Panc1 (cell line): ENCODE data around the gene MRGPRE. TPM values are rescaled to one million over a fixed set of nuclear protein-coding genes. Genes with fewer than 3 reads are reported as not detected.

ENCODE experiments used
- ATAC-seq: fragments of 200-7000 bp; cut with Tn5 transposase; 2 replicates; pipeline ENCODE4 v1.9.1; 2020; ENCODE audit warnings: mild to moderate bottlenecking, moderate library complexity
- BruUV-seq: library from RNA; stranded (reverse); fragments of 400-500 nt; replicated peaks from 2 replicates; lab custom pipeline; 2021; lab: Mats Ljungman, UMichigan
- CTCF ChIA-PET: fragments of 300-600 bp; sonication (Branson Sonifier 250); formaldehyde crosslinking; loops from one replicate; lab custom pipeline; 2022; ENCODE audit warnings: antibody characterized with exemption; lab: Charles Lee
- POLR2A ChIA-PET: fragments of 300-600 bp; sonication (Branson Sonifier 250); formaldehyde crosslinking; loops from one replicate; lab custom pipeline; 2022; ENCODE audit warnings: antibody characterized with exemption; lab: Charles Lee
- DNase-seq: peaks from one replicate; pipeline ENCODE4 v3.0.0-alpha.2; 2010; ENCODE audit warnings: low read depth, low spot score
- H3K27ac ChIP-seq: 2 replicates; pipeline ENCODE4 v1.5.1; 2011; ENCODE audit warnings: mild to moderate bottlenecking, low read length, inconsistent platforms
- H3K27me3 ChIP-seq: fragments of 200-500 bp; sonication (Bioruptor generic); 2 replicates; pipeline ENCODE4 v1.6.0; 2014; ENCODE audit warnings: low read length, inconsistent platforms; ENCODE audit not compliant: control insufficient read depth, insufficient read depth
- H3K36me3 ChIP-seq: fragments of 200-500 bp; sonication (Bioruptor generic); 2 replicates; pipeline ENCODE4 v1.5.1; 2014; ENCODE audit warnings: inconsistent platforms, mild to moderate bottlenecking, low read length, moderate library complexity; ENCODE audit not compliant: control insufficient read depth, insufficient read depth
- H3K4me1 ChIP-seq: 2 replicates; pipeline ENCODE4 v1.5.1; 2011; ENCODE audit warnings: inconsistent platforms, mild to moderate bottlenecking, low read length, moderate library complexity; ENCODE audit not compliant: control insufficient read depth, insufficient read depth
- H3K4me3 ChIP-seq, 2 experiments: 2 replicates each; pipeline ENCODE4 v1.5.1; 2011 to 2012; ENCODE audit warnings: low read depth in 2 of 2, low read length in 2 of 2, mild to moderate bottlenecking in 2 of 2, inconsistent platforms in 1 of 2, moderate library complexity in 1 of 2
- H3K9me3 ChIP-seq: fragments of 200-500 bp; sonication (Bioruptor generic); 2 replicates; pipeline ENCODE4 v1.5.1; 2014; ENCODE audit warnings: low read depth, mild to moderate bottlenecking, inconsistent platforms, low read length, moderate library complexity; ENCODE audit not compliant: control insufficient read depth, insufficient read depth
- POLR2AphosphoS5 ChIP-seq: IDR thresholded peaks from 2 replicates; pipeline ENCODE4 v1.6.1; 2012; ENCODE audit warnings: mild to moderate bottlenecking, low read depth, low read length, moderate library complexity
- SIN3A ChIP-seq: IDR thresholded peaks from 2 replicates; pipeline ENCODE4 v1.6.1; 2012; ENCODE audit warnings: low read depth, mild to moderate bottlenecking, low read length, moderate library complexity, borderline replicate concordance; ENCODE audit not compliant: insufficient read depth
- TCF7L2 ChIP-seq: IDR thresholded peaks from 2 replicates; pipeline ENCODE4 v1.6.1; 2011; ENCODE audit warnings: mild to moderate bottlenecking, low read depth, low read length, inconsistent platforms
- in situ Hi-C: cut with HindIII; loops from 2 replicates; pipeline ENCODE4 v1.10.0; 2016; ENCODE audit warnings: low sequenced_read_pairs, low pct_unique_long_range_greater_than_20kb
- intact Hi-C: fragments of 100-400 bp; cut with micrococcal nuclease; formaldehyde crosslinking; loops from one replicate; pipeline ENCODE4 v1.10.0; 2022; ENCODE audit not compliant: unreplicated experiment
- total RNA-seq: library from RNA; stranded (reverse); gene quantifications from one replicate; pipeline ENCODE4 v1.2.1, GENCODE V29; 2021; ENCODE audit not compliant: unreplicated experiment
- TF ChIP-seq, protein P1 (sequence below), 2 experiments: IDR thresholded peaks; 2 replicates each; pipeline ENCODE4 v1.6.1; 2011 to 2012; ENCODE audit warnings: low read depth in 2 of 2, control low read depth in 1 of 2, low read length in 1 of 2, mild to moderate bottlenecking in 1 of 2, moderate library complexity in 1 of 2; ENCODE audit not compliant: insufficient read depth in 1 of 2
- TF ChIP-seq, protein P2 (sequence below): fragments of 450-650 bp; IDR thresholded peaks from 2 replicates; pipeline ENCODE4 v1.5.1; 2017; ENCODE audit warnings: mild to moderate bottlenecking

MRGPRE gene
- total RNA-seq, 1 experiment from 2014 or later = 0.13 TPM

DNA sequence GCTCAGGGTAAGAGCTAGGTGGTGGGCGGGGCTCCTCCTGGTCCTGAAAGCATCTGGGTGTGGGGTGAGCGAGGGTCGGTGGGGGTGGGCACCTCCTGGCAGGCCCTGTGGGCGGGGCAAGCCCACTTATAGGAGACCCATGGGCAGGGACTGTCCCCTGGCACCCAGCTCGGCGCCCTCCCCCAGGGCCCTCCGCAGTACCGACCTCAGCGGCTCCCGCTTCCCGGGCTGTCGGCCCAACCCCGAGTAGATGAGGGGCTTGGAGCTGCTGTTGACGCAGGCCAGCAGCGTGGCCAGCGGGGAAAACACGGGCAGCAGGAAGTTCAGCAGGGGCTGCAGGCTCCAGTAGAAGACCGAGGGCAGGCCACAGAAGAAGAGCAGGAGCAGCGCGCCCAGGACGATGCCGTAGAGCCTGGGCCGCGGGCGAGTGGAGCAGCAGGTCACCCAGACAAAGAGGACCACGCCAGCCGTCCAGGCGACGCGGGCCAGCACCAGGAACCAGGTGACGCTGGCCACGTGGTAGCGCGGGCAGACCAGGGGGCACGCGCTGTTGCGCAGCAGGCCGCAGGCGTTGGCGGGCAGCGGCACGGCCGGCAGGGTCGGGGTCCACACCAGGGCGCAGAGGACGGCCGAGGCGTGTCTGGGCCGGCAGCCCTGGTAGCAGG, 14.3 kb downstream of the MRGPRE start:
- CTCF ChIA-PET = no interaction called here
- ATAC-seq = no peak
- Histone ChIP-seq H3K4me1 (peaks cover 11% of the 10 kb centered on the region), H3K27ac (no peak overlapping the region), H3K9me3 (no peaks in the 10 kb centered on the region), H3K27me3 (peaks cover 23% of the 10 kb centered on the region), H3K36me3 (no peaks in the 10 kb centered on the region), H3K4me3 (no peak overlapping the region)
- in situ Hi-C loops = no loop called here
- POLR2A ChIA-PET = no interaction called here
- BruUV-seq = no TSS peak
- intact Hi-C loops = no loop called here
- DNase-seq = no peak
- TF ChIP-seq, protein P1, sequence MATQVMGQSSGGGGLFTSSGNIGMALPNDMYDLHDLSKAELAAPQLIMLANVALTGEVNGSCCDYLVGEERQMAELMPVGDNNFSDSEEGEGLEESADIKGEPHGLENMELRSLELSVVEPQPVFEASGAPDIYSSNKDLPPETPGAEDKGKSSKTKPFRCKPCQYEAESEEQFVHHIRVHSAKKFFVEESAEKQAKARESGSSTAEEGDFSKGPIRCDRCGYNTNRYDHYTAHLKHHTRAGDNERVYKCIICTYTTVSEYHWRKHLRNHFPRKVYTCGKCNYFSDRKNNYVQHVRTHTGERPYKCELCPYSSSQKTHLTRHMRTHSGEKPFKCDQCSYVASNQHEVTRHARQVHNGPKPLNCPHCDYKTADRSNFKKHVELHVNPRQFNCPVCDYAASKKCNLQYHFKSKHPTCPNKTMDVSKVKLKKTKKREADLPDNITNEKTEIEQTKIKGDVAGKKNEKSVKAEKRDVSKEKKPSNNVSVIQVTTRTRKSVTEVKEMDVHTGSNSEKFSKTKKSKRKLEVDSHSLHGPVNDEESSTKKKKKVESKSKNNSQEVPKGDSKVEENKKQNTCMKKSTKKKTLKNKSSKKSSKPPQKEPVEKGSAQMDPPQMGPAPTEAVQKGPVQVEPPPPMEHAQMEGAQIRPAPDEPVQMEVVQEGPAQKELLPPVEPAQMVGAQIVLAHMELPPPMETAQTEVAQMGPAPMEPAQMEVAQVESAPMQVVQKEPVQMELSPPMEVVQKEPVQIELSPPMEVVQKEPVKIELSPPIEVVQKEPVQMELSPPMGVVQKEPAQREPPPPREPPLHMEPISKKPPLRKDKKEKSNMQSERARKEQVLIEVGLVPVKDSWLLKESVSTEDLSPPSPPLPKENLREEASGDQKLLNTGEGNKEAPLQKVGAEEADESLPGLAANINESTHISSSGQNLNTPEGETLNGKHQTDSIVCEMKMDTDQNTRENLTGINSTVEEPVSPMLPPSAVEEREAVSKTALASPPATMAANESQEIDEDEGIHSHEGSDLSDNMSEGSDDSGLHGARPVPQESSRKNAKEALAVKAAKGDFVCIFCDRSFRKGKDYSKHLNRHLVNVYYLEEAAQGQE (IDR thresholded peaks at IDR 0.05; ENCODE audit: insufficient read depth in 1 of 2, low read depth in 2 of 2, low read length in 1 of 2) = no peak
- TF ChIP-seq, protein P2, sequence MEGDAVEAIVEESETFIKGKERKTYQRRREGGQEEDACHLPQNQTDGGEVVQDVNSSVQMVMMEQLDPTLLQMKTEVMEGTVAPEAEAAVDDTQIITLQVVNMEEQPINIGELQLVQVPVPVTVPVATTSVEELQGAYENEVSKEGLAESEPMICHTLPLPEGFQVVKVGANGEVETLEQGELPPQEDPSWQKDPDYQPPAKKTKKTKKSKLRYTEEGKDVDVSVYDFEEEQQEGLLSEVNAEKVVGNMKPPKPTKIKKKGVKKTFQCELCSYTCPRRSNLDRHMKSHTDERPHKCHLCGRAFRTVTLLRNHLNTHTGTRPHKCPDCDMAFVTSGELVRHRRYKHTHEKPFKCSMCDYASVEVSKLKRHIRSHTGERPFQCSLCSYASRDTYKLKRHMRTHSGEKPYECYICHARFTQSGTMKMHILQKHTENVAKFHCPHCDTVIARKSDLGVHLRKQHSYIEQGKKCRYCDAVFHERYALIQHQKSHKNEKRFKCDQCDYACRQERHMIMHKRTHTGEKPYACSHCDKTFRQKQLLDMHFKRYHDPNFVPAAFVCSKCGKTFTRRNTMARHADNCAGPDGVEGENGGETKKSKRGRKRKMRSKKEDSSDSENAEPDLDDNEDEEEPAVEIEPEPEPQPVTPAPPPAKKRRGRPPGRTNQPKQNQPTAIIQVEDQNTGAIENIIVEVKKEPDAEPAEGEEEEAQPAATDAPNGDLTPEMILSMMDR = no peak
- TF ChIP-seq TCF7L2 (no peak), POLR2AphosphoS5 (no peak), SIN3A (no peak)

DNA sequence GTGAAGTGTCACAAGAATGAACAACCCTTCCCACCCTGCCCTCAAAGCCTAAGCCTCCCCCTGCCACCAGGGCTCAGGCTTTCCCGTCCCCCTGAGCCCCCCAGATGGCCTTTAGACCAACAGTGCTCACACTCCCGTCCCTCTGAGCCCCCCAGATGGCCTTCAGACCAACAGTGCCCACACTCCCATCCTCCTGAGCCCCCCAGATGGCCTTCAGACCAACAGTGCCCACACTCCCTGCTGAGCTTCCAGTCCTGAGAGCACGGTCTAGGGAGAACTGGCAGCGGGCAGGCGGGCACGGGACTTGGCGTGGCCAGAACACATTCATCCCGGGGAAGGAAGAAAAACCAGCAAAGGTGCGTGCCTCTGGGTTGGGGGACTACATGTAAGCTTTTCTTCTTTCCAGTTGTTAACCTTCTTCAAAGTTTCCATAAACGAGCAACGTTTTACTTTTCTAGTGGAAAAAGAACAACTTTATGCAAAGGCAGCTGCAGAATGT, 16.1 kb downstream of the MRGPRE start:
- in situ Hi-C loops (no loop called here), intact Hi-C loops (no loop called here)
- TF ChIP-seq, protein P1 (IDR thresholded peaks at IDR 0.05; ENCODE audit: insufficient read depth in 1 of 2, low read depth in 2 of 2, low read length in 1 of 2) = no peak
- TF ChIP-seq TCF7L2 (no peak), SIN3A (no peak), POLR2AphosphoS5 (no peak)
- Histone ChIP-seq H3K36me3 (no peaks in the 10 kb centered on the region), H3K27me3 (peaks cover 32% of the 10 kb centered on the region), H3K4me3 (no peak overlapping the region), H3K9me3 (no peaks in the 10 kb centered on the region), H3K4me1 (peaks cover 11% of the 10 kb centered on the region), H3K27ac (no peak overlapping the region)
- BruUV-seq = no TSS peak
- no peak for DNase-seq
- ChIA-PET CTCF (interaction anchor here (0.6 to 1.6 kb wide), 3 partner anchors 61 to 179 kb away, joined by 3 to 9 read pairs (median 5); no protein-coding TSS in a partner anchor), POLR2A (no interaction called here)
- ATAC-seq = no peak
